KMS-11 (cell line): ENCODE data around the gene NXPH3.

Experiments
- H2AFZ ChIP-seq: fragments of 200-600 bp; sonication (generic); 2 replicates; pipeline ENCODE4 v1.6.1; 2016; ENCODE audit warnings: antibody characterized with exemption, mixed run types, low read depth
- H3K27ac ChIP-seq: fragments of 200-600 bp; sonication (generic); 2 replicates; pipeline ENCODE4 v1.6.1; 2016; ENCODE audit warnings: mild to moderate bottlenecking, mixed run types
- H3K27me3 ChIP-seq: fragments of 200-600 bp; sonication (generic); 2 replicates; pipeline ENCODE4 v1.6.1; 2017; ENCODE audit warnings: mild to moderate bottlenecking, low read depth, mixed run types, moderate library complexity; ENCODE audit not compliant: insufficient read depth
- H3K36me3 ChIP-seq: fragments of 200-600 bp; sonication (generic); 2 replicates; pipeline ENCODE4 v1.6.1; 2017; ENCODE audit warnings: mild to moderate bottlenecking, mixed run types; ENCODE audit not compliant: insufficient read depth
- H3K4me1 ChIP-seq: fragments of 200-600 bp; sonication (generic); 2 replicates; pipeline ENCODE4 v1.6.1; 2016; ENCODE audit warnings: mild to moderate bottlenecking, low read depth, mixed run types; ENCODE audit not compliant: poor library complexity, severe bottlenecking
- H3K4me2 ChIP-seq: fragments of 200-600 bp; sonication (generic); 2 replicates; pipeline ENCODE4 v1.7.0; 2016; ENCODE audit warnings: mild to moderate bottlenecking, mixed run types
- H3K4me3 ChIP-seq: fragments of 200-600 bp; sonication (generic); IDR thresholded peaks from 2 replicates; pipeline ENCODE4 v1.6.1; 2017; ENCODE audit warnings: low read depth, low read length, mixed read lengths; ENCODE audit not compliant: insufficient read depth
- H3K79me2 ChIP-seq: fragments of 200-600 bp; sonication (generic); 2 replicates; pipeline ENCODE4 v1.6.1; 2016; ENCODE audit warnings: low read depth, mixed run types; ENCODE audit not compliant: insufficient read depth
- H3K9ac ChIP-seq: fragments of 200-600 bp; sonication (generic); 2 replicates; pipeline ENCODE4 v1.6.1; 2016; ENCODE audit warnings: mild to moderate bottlenecking, mixed run types
- H4K20me1 ChIP-seq: fragments of 200-600 bp; sonication (generic); 2 replicates; pipeline ENCODE4 v1.6.1; 2016; ENCODE audit warnings: mild to moderate bottlenecking, mixed run types; ENCODE audit not compliant: insufficient read depth
- CTCF ChIP-seq: fragments of 200-600 bp; sonication (generic); conservative IDR thresholded peaks from 2 replicates; pipeline ENCODE4 v1.6.1; 2017; ENCODE audit warnings: low read depth, mild to moderate bottlenecking, antibody characterized with exemption, low read length, moderate library complexity, mixed read lengths

Gene NXPH3

GRCh38 chr17:49588726-49589576 is 13.3 kb downstream of the NXPH3 start:
- Histone ChIP-seq H3K4me1 (no peaks in the 10 kb centered on the region), H3K27me3 (no peaks in the 10 kb centered on the region), H3K4me3 (no peak overlapping the region), H3K79me2 (no peaks in the 10 kb centered on the region), H2AFZ (no peak overlapping the region), H3K27ac (no peak overlapping the region), H3K4me2 (no peak overlapping the region), H3K9ac (no peak overlapping the region), H3K36me3 (no peaks in the 10 kb centered on the region), H4K20me1 (no peaks in the 10 kb centered on the region)
- no peak for TF ChIP-seq CTCF

- Histone ChIP-seq H4K20me1 (no peaks in the 10 kb centered on the region), H3K4me1 (no peaks in the 10 kb centered on the region), H3K79me2 (no peaks in the 10 kb centered on the region), H3K9ac (no peak overlapping the region), H3K4me2 (no peak overlapping the region), H3K27me3 (no peaks in the 10 kb centered on the region), H3K4me3 (no peak overlapping the region), H3K36me3 (no peaks in the 10 kb centered on the region), H2AFZ (no peak overlapping the region), H3K27ac (no peak overlapping the region)
- no peak for TF ChIP-seq CTCF
Observed at GRCh38 chr17:49589577-49589927, 13.9 kb downstream of the NXPH3 start.

GRCh38 chr17:49590874-49591273 is 15.2 kb downstream of the NXPH3 start:
- no peak overlapping the region for H3K9ac ChIP-seq
- H3K4me2 ChIP-seq, result no peak overlapping the region
- H3K27ac ChIP-seq, result no peak overlapping the region
- H3K27me3 ChIP-seq, result no peaks in the 10 kb centered on the region
- no peaks in the 10 kb centered on the region for H3K79me2 ChIP-seq
- no peaks in the 10 kb centered on the region for H3K36me3 ChIP-seq
- no peak overlapping the region for H3K4me3 ChIP-seq
- no peaks in the 10 kb centered on the region for H3K4me1 ChIP-seq
- 0 out of 2 replicates have a peak, but pooled peaks cover 2% of the 10 kb centered on the region for H4K20me1 ChIP-seq
- no peak for TF ChIP-seq CTCF
- H2AFZ ChIP-seq, result no peak overlapping the region

GRCh38 chr17:49592263-49592662 is 16.6 kb downstream of the NXPH3 start:
- Histone ChIP-seq H3K4me3 (no peak overlapping the region), H4K20me1 (0 out of 2 replicates have a peak, but pooled peaks cover 2% of the 10 kb centered on the region), H3K27ac (no peak overlapping the region), H3K79me2 (no peaks in the 10 kb centered on the region), H3K27me3 (no peaks in the 10 kb centered on the region), H2AFZ (no peak overlapping the region), H3K4me1 (no peaks in the 10 kb centered on the region), H3K4me2 (no peak overlapping the region), H3K9ac (no peak overlapping the region), H3K36me3 (no peaks in the 10 kb centered on the region)
- no peak for TF ChIP-seq CTCF
